NCI-H2107 treated with DMSO at 0.1 percent for 48 hours (cell line): Measurements from ENCODE around the gene PIGP.
A peak's percentile ranks its signal among the peaks of the same experiment; 100 is the strongest.
"Not testable (repeated sequence)": the region's sequence is repeated elsewhere in the genome, so short reads cannot be mapped to it uniquely, and the experiment has no call there.

Experiments
- DNase-seq: peaks from one replicate; lab custom pipeline; 2025; ENCODE audit not compliant: unreplicated experiment; lab: John Stamatoyannopoulos, UW

Gene PIGP

GRCh38 chr21:37072988-37073416, at the start of gene PIGP, which contains the start of gene TTC3:
Gene PIGP (minus strand): TSS chr21:37073071. CDS start chr21:37072515, 556 bp downstream.
Gene TTC3 (plus strand): TSS chr21:37073254. CDS start chr21:37087258, 14,004 bp downstream.
- peak; percentile 81 for DNase-seq

- DNase-seq, result no peak
Observed at GRCh38 chr21:37119421-37120218, 46.7 kb upstream of the PIGP start.

GRCh38 chr21:37118187-37118826, 45.4 kb upstream of the PIGP start:
- DNase-seq, result no peak

DNA sequence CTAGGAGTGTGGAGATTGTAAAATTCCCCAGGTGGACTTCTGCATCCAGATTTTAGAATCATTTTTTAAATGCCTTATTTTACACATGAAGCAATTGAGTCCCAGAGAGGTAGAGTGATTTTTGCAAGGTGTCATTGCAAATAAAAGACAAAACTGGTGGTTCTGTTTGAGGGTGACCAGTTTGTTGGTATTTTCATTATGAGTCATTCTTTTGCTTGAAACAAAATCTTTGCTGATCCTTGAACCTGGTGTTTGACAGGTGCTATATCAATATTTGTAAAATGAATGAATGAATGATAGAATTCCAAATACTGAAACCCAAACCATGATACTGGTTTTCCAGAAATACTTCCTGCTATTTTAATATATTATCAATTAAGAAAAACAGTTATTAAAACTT, 44.3 kb upstream of the PIGP start:
- no peak for DNase-seq

GRCh38 chr21:37116459-37116858, 43.6 kb upstream of the PIGP start:
- DNase-seq, result not testable (repeated sequence)

GRCh38 chr21:37114301-37114700, 41.4 kb upstream of the PIGP start:
- DNase-seq, result not testable (repeated sequence)

- not testable (repeated sequence) for DNase-seq
Observed at GRCh38 chr21:37111029-37111428, 38.2 kb upstream of the PIGP start.

DNA sequence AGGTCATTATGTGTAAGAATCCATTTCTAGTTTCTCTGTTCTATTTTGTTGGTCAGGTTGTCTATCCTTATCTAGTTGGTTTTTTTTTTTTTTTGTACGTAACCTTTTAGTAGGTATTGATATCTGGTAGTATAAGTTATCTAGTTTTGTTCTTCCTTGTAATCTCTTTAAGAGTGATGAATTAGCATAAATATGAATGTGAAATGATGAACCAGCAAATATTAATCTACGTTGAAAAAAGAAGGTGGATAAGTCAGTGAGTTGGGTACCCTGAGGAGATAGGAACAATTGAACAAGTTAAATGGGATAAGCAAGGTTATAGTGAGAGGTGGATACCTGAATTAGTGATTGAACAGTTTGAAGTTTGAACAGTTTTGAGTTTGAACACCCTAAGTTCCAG, 34.1 kb upstream of the PIGP start:
- no peak for DNase-seq

- DNase-seq, result not testable (repeated sequence)
Observed at GRCh38 chr21:37102746-37103145, 29.9 kb upstream of the PIGP start.

GRCh38 chr21:37101384-37101783, 28.5 kb upstream of the PIGP start:
- DNase-seq, result no peak

DNA sequence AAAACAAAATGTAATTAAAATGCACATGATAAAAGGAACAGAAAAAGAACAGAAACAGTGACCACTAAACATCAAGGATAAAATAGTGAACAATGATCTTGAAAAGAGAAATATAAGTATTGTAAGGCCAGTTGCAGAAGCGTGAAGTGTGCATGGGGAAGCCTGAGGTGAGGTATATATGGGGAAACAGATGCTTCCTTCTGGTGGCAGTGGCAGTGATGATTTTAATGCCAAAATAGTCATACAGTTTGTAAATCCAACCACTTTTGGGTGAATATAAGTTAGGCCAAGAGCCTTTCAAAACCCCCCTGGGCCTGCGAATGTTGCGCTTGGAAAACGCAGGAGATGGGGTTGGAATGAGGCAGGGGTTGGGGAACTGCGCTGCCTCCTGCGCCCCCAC, 27.4 kb upstream of the PIGP start:
- no peak for DNase-seq

GRCh38 chr21:37098751-37099150, 25.9 kb upstream of the PIGP start:
- DNase-seq, result no peak

GRCh38 chr21:37095821-37096220, 22.9 kb upstream of the PIGP start:
- no peak for DNase-seq

DNA sequence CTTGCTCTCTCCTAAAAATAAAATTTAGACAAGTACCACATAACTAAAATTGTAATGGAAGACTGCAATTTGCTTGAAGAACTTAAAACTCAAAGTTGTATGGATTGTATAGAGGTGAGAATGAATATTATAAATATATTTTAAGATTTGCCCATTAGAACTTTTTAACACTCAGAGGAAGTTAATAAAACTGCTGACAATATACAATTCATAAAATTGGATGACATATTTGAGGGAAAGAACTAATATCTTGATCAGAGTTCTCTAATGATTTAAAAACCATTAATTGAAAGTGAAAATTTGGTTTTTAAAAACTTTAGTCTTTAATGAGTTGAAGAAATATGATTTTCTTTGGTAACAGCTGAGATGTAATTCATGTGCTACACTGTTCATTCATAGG, 21.1 kb upstream of the PIGP start:
- no peak for DNase-seq

DNA sequence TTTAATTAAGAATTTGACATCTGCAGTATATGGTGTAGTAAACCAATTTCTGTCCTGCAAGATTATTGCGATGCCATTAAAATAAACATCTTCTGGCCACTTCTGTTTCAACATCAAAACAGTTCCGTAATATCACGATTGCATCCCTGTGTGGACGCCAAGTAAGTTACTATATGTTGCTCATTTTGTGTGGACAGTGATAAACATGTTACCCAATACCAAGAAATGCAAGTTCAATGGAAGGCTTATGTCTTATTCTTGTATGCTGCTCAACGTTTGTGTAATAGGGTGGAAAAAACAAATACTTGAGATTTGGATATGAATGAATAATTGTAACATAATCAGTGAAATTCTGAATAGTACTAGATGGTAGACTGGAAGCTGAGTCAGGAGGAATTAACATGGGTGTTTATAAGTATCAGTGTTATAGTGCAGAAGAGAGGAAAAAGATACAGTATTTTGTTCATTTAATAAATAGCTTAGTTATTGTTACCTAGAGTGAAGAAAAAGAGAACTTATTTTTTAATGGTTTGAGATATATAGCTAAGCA, 15.4 kb upstream of the PIGP start:
- no peak for DNase-seq

DNA sequence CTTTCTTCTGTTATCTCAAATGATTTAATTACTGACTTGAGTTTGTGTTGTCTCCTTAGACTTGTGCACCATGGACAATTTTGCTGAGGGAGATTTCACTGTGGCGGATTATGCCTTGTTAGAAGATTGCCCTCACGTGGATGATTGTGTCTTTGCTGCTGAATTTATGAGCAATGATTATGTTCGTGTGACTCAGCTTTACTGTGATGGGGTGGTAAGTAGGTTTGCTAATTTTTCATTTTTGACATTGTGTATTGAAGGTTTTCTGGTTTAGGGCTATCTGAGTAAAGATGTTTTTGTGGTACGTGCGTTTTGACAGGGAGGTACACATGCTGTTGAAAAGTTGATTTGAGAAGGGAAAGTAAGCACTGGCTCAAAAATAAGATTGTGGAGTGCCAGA, 14.3 kb upstream of the PIGP start:
- DNase-seq, result peak; percentile 72

- DNase-seq, result no peak
Observed at GRCh38 chr21:37085726-37086125, 12.9 kb upstream of the PIGP start.

- no peak for DNase-seq
Observed at GRCh38 chr21:37082856-37083528, 10.1 kb upstream of the PIGP start.

DNA sequence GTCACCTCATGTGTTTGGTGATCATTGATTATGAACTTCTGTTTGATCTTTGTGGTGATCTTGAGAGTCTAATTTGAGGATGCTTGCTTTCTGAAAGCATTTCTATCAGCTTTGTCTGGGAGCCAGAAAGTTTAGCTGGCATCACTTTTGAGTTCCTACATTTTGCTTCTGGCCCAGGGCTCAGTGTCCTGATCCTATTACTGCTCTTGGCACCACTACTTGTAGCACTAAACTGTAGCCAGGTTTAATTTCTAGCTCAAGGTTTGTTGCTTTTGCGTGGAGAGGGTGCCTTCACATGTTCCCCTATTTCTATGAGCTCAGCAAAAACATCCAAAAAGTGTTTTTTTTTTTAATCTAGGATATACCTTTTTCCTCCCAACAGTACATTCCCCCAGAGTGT, 9.5 kb upstream of the PIGP start:
- DNase-seq, result no peak

DNA sequence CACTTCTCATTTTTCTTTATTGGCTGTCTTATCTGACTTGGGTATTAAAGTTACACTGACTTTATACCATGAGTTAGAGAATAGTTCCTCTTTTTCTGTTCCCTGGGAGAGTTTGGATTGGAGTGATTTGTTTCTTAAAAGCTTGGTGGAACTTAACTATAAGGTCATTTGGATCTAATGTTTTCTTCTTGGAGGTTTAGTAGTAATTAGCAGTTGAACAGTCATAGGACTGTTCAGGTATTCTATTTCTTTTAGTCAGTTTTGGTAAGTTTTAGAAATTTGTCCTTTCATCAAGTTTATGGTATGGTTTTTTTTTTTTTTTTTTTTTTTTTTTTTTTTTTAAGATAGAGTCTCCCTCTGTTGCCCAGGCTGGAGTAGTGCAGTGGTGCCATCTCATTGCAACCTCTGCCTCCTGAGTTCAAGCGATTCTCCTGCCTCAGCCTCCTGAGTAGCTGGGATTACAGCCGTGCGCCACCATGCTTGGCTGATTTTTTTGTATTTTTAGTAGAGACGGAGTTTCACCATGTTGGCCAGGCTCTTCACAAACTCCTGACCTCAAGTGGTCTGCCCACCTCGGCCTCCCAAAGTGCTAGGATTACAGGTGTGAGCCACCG, 6.4 kb upstream of the PIGP start:
- DNase-seq, result no peak

DNA sequence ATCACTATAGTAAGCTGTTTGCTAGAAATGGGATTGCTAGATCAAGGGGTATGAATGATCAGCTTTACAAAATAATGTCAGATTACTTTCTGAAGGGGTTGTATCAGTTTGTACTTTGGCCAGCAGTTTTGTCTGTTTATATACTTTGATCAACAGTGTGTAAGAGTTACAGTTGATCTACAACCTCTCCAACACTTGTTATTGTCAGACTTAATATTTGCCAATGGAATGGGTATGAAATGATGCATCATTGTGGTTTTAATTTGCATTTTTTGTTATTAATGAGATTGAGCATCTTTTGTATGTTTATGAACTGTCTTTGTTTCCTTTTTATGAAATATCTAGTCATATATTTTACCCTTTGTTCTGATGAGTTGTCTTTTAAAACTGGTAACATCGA, 4.5 kb upstream of the PIGP start:
- DNase-seq, result no peak
